A549 (cell line): ENCODE measurements around the gene ANKRD13D. TPM values are rescaled to one million over a fixed set of nuclear protein-coding genes. Genes with fewer than 3 reads are reported as not detected.

Source experiments
- ATAC-seq, 2 experiments: fragments of 200-7000 bp in 1 of 2; fragments of >200 bp in 1 of 2; cut with Nextera tagmentation in 1 of 2; cut with Tn5 transposase in 1 of 2; 3 replicates each; pipeline versions ENCODE4 v1.8.0 to v1.9.1; 2018 to 2020; ENCODE audit warnings: mild to moderate bottlenecking in 1 of 2, moderate library complexity in 1 of 2
- CTCF ChIA-PET: fragments of 300-600 bp; sonication (Branson Sonifier 250); formaldehyde crosslinking; extraction: SDS; loops from one replicate; lab custom pipeline; 2021; ENCODE audit warnings: antibody characterized with exemption, inconsistent platforms; lab: Yijun Ruan, JAX
- POLR2A ChIA-PET: fragments of 350-600 bp; formaldehyde crosslinking; extraction: SDS; loops from one replicate; lab custom pipeline; 2021; ENCODE audit warnings: antibody characterized with exemption, inconsistent platforms; lab: Yijun Ruan, JAX
- DNase-seq, 2 experiments: peaks; one replicate each; pipeline versions ENCODE4 v3.0.0 to v3.0.0-alpha.2; 2011 to 2016; ENCODE audit warnings: low read depth in 1 of 2, low spot score in 1 of 2
- FAIRE-seq: peaks from 2 replicates; lab custom pipeline; 2011; peaks lifted over from hg19 to GRCh38; lab: Jason Lieb, UNC
- H3K27ac ChIP-seq, 2 experiments: fragments of >200 bp; sonication (Bioruptor Twin); formaldehyde crosslinking; 3 replicates each; pipeline ENCODE4 v1.5.1; 2016 to 2017
- H3K4me1 ChIP-seq: fragments of >200 bp; sonication (Bioruptor Twin); formaldehyde crosslinking; 3 replicates; pipeline ENCODE4 v1.6.1; 2016
- H3K4me2 ChIP-seq: fragments of >200 bp; sonication (Bioruptor Twin); formaldehyde crosslinking; 3 replicates; pipeline ENCODE4 v1.6.1; 2016
- H3K4me3 ChIP-seq: fragments of >200 bp; sonication (Bioruptor Twin); formaldehyde crosslinking; 3 replicates; pipeline ENCODE4 v1.5.1; 2016
- H3K9me3 ChIP-seq: fragments of >200 bp; sonication (Bioruptor Twin); formaldehyde crosslinking; 3 replicates; pipeline ENCODE4 v1.6.1; 2016
- CBX2 ChIP-seq: fragments of 200-600 bp; sonication (generic); IDR thresholded peaks from 2 replicates; pipeline ENCODE4 v1.6.1; 2016; ENCODE audit warnings: low read depth, mild to moderate bottlenecking, borderline replicate concordance
- CEBPB ChIP-seq, 2 experiments: fragments of >200 bp in 1 of 2; sonication (Bioruptor Twin) in 1 of 2; formaldehyde crosslinking in 1 of 2; IDR thresholded peaks; 2 replicates each; pipeline ENCODE4 v1.6.1; 2012 to 2016
- EHF ChIP-seq: fragments of 250-450 bp; sonication (Bioruptor Pico); IDR thresholded peaks from 2 replicates; pipeline ENCODE4 v1.5.0; 2020; ENCODE audit warnings: mild to moderate bottlenecking
- EHMT2 ChIP-seq: fragments of 200-600 bp; sonication (generic); IDR thresholded peaks from 2 replicates; pipeline ENCODE4 v1.6.1; 2016; ENCODE audit warnings: antibody characterized with exemption, low read depth, mild to moderate bottlenecking, moderate library complexity
- EP300 ChIP-seq, 2 experiments: fragments of >200 bp; sonication (Bioruptor Twin); formaldehyde crosslinking; IDR thresholded peaks; 2 replicates in 1 of 2; 3 replicates in 1 of 2; pipeline ENCODE4 v1.6.1; 2016 to 2017
- ESRRA ChIP-seq: fragments of 150-350 bp; IDR thresholded peaks from 2 replicates; pipeline ENCODE4 v1.6.1; 2014; ENCODE audit warnings: mild to moderate bottlenecking, low read length, borderline replicate concordance
- FOXS1 ChIP-seq: fragments of 250-450 bp; sonication (Bioruptor Pico); IDR thresholded peaks from 2 replicates; pipeline ENCODE4 v1.5.0; 2020; ENCODE audit warnings: mild to moderate bottlenecking, moderate library complexity
- GATA3 ChIP-seq: IDR thresholded peaks from 2 replicates; pipeline ENCODE4 v1.6.1; 2012; ENCODE audit warnings: borderline replicate concordance
- HDAC2 ChIP-seq: fragments of 200-600 bp; sonication (generic); IDR thresholded peaks from 2 replicates; pipeline ENCODE4 v1.6.1; 2016
- HOXB13 ChIP-seq: fragments of 250-450 bp; sonication (Bioruptor Pico); IDR thresholded peaks from 2 replicates; pipeline ENCODE4 v1.5.0; 2020; ENCODE audit warnings: low read depth, mild to moderate bottlenecking, moderate library complexity
- JUNB ChIP-seq: fragments of >200 bp; sonication (Bioruptor Twin); formaldehyde crosslinking; IDR thresholded peaks from 2 replicates; pipeline ENCODE4 v1.6.1; 2016
- KDM1A ChIP-seq: fragments of 200-600 bp; sonication (generic); IDR thresholded peaks from 2 replicates; pipeline ENCODE4 v1.6.1; 2016; ENCODE audit warnings: low read depth, mild to moderate bottlenecking
- MYC ChIP-seq: IDR thresholded peaks from 2 replicates; pipeline ENCODE4 v1.6.1; 2012; ENCODE audit warnings: mild to moderate bottlenecking, inconsistent platforms, low read length, improper control_type of control experiment, borderline replicate concordance
- NFE2L2 ChIP-seq: fragments of 150-350 bp; conservative IDR thresholded peaks from 2 replicates; pipeline ENCODE4 v1.6.1; 2014; ENCODE audit warnings: low read length
- NPAS2 ChIP-seq: fragments of 250-450 bp; sonication (Bioruptor Pico); IDR thresholded peaks from 2 replicates; pipeline ENCODE4 v1.8.0; 2022; ENCODE audit warnings: mild to moderate bottlenecking, moderate library complexity, borderline replicate concordance
- PHF8 ChIP-seq: fragments of 200-600 bp; sonication (generic); IDR thresholded peaks from 2 replicates; pipeline ENCODE4 v1.6.1; 2016; ENCODE audit warnings: low read depth, mild to moderate bottlenecking, antibody characterized with exemption, moderate library complexity, borderline replicate concordance
- POLR2A ChIP-seq: IDR thresholded peaks from 2 replicates; pipeline ENCODE4 v1.6.1; 2012; ENCODE audit warnings: mild to moderate bottlenecking, low read length
- POLR2AphosphoS2 ChIP-seq: conservative IDR thresholded peaks from 2 replicates; pipeline ENCODE4 v1.6.1; 2012; ENCODE audit warnings: low read length, improper control_type of control experiment, inconsistent platforms
- SREBF2 ChIP-seq: fragments of 450-650 bp; IDR thresholded peaks from 2 replicates; pipeline ENCODE4 v1.6.1; 2014; ENCODE audit warnings: mild to moderate bottlenecking, moderate library complexity
- TP53 ChIP-seq: fragments of 250-450 bp; sonication (Bioruptor Pico); IDR thresholded peaks from 2 replicates; pipeline ENCODE4 v1.5.0; 2021; ENCODE audit warnings: mild to moderate bottlenecking, moderate library complexity
- WGBS: methylation state at CpG from one replicate; pipeline ENCODE4 v1.1.6; 2017; ENCODE audit errors: missing lambda C conversion rate; 5-methylcytosine and 5-hydroxymethylcytosine counted together
- polyA plus RNA-seq, 4 experiments: library from polyadenylated mRNA; depleted of rRNA in 3 of 4; stranded (reverse); fragments of >200 nt; fragmentation: RNase III in 1 of 4; extraction: RNeasy Plus Mini Kit Qiagen cat#74134 plus additional on column Dnase treatment in 1 of 4; gene quantifications; 2 replicates in 3 of 4; 3 replicates in 1 of 4; pipeline ENCODE4 v1.2.3, GENCODE V29; 2011 to 2017
- TF ChIP-seq, protein P1 (sequence below): IDR thresholded peaks from 2 replicates; pipeline ENCODE4 v1.6.1; 2012
- TF ChIP-seq, protein P2 (sequence below): IDR thresholded peaks from 2 replicates; pipeline ENCODE4 v1.6.1; 2012
- TF ChIP-seq, protein P3 (sequence below): fragments of 200-600 bp; sonication (generic); IDR thresholded peaks from 2 replicates; pipeline ENCODE4 v1.6.1; 2016; ENCODE audit warnings: antibody characterized with exemption, mild to moderate bottlenecking, moderate library complexity
- TF ChIP-seq, protein P4 (sequence below): fragments of 250-450 bp; sonication (Bioruptor Pico); IDR thresholded peaks from 2 replicates; pipeline ENCODE4 v1.5.0; 2021; ENCODE audit warnings: mild to moderate bottlenecking, moderate library complexity, borderline replicate concordance

ANKRD13D gene
- polyA plus RNA-seq, 2 of the 4 experiments (the other 2 are of a cell fraction), result 17.0 to 24.2 TPM

DNA sequence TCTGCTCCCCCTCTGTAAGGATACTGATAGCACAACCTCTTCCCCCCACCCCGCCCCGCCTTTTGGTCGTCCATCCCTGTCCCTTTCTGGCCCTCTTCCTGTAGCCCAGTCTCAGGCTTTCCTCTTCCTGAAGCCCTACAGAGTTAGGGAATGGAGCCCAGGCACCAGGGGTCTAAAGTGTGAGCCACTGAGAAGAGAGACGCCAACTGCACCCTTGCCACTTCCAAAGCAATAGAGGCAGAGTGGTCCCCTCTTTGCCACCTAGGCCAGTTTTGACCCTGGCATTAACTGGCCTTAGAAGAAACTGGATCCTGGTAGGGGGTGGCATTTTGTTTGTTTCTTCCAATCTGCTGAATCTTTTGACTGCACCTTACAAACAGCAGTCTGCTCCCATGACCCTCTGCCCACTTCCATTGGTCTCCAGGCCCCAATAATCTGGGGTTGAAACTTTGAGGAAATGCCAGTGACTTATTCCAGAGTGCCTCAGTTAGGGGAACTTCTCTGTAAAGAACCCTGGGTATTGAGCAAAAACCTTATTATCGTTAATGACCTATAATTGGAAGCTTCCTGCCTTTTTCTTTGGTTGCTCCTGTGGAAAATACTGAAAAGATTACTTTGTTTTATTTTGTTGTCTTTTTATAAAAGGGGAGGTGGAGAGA is 32.5 kb upstream of the ANKRD13D start:
- WGBS, result 85% methylated on average over 5 of the region's 5 CpGs
- H3K4me2 ChIP-seq, result no peak overlapping the region
- no peak overlapping the region for H3K4me3 ChIP-seq
- FAIRE-seq (no peak), ATAC-seq (no peak), DNase-seq (no peak)
- peaks cover under 1% of the 10 kb centered on the region; the same call in 1 of the 3 replicates for H3K4me1 ChIP-seq
- ChIA-PET POLR2A (no interaction called here), CTCF (interaction anchor here (1.6 to 1.8 kb wide), 2 partner anchors 61 to 202 kb away, joined by 3 to 5 read pairs; no protein-coding TSS in a partner anchor)
- no peak overlapping the region for H3K27ac ChIP-seq
- TF ChIP-seq HOXB13 (CRISPR knock-in tag) (no peak), EHMT2 (no peak), ESRRA (no peak), EHF (CRISPR knock-in tag) (no peak), EP300 (IDR thresholded peaks at IDR 0.05) (no peak), CEBPB (IDR thresholded peaks at IDR 0.05) (no peak)
- TF ChIP-seq, protein P1, sequence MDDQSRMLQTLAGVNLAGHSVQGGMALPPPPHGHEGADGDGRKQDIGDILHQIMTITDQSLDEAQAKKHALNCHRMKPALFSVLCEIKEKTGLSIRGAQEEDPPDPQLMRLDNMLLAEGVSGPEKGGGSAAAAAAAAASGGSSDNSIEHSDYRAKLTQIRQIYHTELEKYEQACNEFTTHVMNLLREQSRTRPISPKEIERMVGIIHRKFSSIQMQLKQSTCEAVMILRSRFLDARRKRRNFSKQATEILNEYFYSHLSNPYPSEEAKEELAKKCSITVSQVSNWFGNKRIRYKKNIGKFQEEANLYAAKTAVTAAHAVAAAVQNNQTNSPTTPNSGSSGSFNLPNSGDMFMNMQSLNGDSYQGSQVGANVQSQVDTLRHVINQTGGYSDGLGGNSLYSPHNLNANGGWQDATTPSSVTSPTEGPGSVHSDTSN, result no peak
- TF ChIP-seq, protein P2, sequence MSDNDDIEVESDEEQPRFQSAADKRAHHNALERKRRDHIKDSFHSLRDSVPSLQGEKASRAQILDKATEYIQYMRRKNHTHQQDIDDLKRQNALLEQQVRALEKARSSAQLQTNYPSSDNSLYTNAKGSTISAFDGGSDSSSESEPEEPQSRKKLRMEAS, result no peak
- H3K9me3 ChIP-seq, result no peaks in the 10 kb centered on the region

DNA sequence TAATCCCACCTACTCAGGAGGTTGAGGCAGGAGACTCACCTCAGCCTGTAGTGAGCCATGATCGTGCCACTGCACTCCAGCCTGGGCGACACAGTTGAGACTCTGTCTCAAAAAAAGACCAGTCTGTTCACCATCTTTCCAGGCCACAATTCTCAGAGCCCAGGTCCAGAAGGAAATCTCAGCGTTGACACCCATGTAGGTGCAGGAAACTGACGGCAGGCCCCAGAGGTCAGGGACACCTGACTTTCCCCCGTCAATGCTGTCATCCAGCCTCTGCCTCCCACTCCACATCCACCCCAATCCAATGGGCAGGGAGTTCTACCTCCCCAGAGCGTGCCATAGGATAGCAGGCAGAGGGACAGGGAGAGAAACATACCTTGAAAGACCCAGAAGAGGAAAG is 28.7 kb upstream of the ANKRD13D start:
- DNase-seq (no peak), ATAC-seq (no peak), FAIRE-seq (no peak)
- Histone ChIP-seq H3K4me3 (no peak overlapping the region), H3K4me1 (peaks cover 19% of the 10 kb centered on the region), H3K27ac (no peak overlapping the region), H3K4me2 (no peak overlapping the region)
- POLR2A ChIA-PET, result no interaction called here
- 87% methylated on average over 6 of the region's 6 CpGs for WGBS
- TF ChIP-seq POLR2AphosphoS2 (no peak), SREBF2 (no peak), POLR2A (no peak), KDM1A (no peak), CBX2 (no peak), HDAC2 (no peak), NFE2L2 (no peak), TP53 (no peak), PHF8 (no peak), MYC (no peak), FOXS1 (no peak), JUNB (no peak), GATA3 (no peak), EHF (CRISPR knock-in tag) (no peak), NPAS2 (no peak)
- TF ChIP-seq, protein P2, result no peak
- TF ChIP-seq, protein P3, sequence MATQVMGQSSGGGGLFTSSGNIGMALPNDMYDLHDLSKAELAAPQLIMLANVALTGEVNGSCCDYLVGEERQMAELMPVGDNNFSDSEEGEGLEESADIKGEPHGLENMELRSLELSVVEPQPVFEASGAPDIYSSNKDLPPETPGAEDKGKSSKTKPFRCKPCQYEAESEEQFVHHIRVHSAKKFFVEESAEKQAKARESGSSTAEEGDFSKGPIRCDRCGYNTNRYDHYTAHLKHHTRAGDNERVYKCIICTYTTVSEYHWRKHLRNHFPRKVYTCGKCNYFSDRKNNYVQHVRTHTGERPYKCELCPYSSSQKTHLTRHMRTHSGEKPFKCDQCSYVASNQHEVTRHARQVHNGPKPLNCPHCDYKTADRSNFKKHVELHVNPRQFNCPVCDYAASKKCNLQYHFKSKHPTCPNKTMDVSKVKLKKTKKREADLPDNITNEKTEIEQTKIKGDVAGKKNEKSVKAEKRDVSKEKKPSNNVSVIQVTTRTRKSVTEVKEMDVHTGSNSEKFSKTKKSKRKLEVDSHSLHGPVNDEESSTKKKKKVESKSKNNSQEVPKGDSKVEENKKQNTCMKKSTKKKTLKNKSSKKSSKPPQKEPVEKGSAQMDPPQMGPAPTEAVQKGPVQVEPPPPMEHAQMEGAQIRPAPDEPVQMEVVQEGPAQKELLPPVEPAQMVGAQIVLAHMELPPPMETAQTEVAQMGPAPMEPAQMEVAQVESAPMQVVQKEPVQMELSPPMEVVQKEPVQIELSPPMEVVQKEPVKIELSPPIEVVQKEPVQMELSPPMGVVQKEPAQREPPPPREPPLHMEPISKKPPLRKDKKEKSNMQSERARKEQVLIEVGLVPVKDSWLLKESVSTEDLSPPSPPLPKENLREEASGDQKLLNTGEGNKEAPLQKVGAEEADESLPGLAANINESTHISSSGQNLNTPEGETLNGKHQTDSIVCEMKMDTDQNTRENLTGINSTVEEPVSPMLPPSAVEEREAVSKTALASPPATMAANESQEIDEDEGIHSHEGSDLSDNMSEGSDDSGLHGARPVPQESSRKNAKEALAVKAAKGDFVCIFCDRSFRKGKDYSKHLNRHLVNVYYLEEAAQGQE, result no peak
- TF ChIP-seq, protein P4, sequence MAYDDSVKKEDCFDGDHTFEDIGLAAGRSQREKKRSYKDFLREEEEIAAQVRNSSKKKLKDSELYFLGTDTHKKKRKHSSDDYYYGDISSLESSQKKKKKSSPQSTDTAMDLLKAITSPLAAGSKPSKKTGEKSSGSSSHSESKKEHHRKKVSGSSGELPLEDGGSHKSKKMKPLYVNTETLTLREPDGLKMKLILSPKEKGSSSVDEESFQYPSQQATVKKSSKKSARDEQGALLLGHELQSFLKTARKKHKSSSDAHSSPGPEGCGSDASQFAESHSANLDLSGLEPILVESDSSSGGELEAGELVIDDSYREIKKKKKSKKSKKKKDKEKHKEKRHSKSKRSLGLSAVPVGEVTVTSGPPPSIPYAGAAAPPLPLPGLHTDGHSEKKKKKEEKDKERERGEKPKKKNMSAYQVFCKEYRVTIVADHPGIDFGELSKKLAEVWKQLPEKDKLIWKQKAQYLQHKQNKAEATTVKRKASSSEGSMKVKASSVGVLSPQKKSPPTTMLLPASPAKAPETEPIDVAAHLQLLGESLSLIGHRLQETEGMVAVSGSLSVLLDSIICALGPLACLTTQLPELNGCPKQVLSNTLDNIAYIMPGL (CRISPR knock-in tag), result no peak
- TF ChIP-seq, protein P1, result no peak
- TF ChIP-seq, all 56 proteins: peak for 0
- CTCF ChIA-PET, result no interaction called here
- H3K9me3 ChIP-seq, result no peaks in the 10 kb centered on the region
